ENCODE measurements around the gene CD33. TPM values are rescaled to one million over a fixed set of nuclear protein-coding genes. Genes with fewer than 3 reads are reported as not detected.
"Not testable (repeated sequence)": the region's sequence is repeated elsewhere in the genome, so short reads cannot be mapped to it uniquely, and the experiment has no call there.

The CD33 gene
- total RNA-seq: 1 to 10 TPM in 1 of 2 donors, not detected in 1; 1.2 TPM

- not testable (repeated sequence) for H3K4me1 Mint-ChIP-seq; H3K9me3 Mint-ChIP-seq; H3K27ac Mint-ChIP-seq; ATAC-seq (replicated peaks); H3K4me3 Mint-ChIP-seq; H3K36me3 Mint-ChIP-seq (ENCODE audit: low read depth)
- peaks cover 63% of the 10 kb centered on the region for H3K27me3 Mint-ChIP-seq
Observed at GRCh38 chr19:51224898-51225393, at the start of gene CD33. CD33 (plus strand) TSS chr19:51225080; CDS start chr19:51225119, 39 bp downstream.

GRCh38 chr19:51179256-51179655 lies 45.6 kb upstream of the CD33 start:
- Mint-ChIP-seq H3K4me1 (no peaks in the 10 kb centered on the region), H3K27me3 (peaks cover 6% of the 10 kb centered on the region), H3K27ac (no peak overlapping the region), H3K9me3 (no peaks in the 10 kb centered on the region), H3K4me3 (no peak overlapping the region), H3K36me3 (ENCODE audit: low read depth) (no peaks in the 10 kb centered on the region)
- no peak for ATAC-seq (replicated peaks)

- Mint-ChIP-seq H3K27ac (no peak overlapping the region), H3K4me1 (no peaks in the 10 kb centered on the region), H3K9me3 (no peaks in the 10 kb centered on the region), H3K36me3 (ENCODE audit: low read depth) (no peaks in the 10 kb centered on the region), H3K4me3 (no peak overlapping the region), H3K27me3 (peaks cover 13% of the 10 kb centered on the region)
- ATAC-seq (replicated peaks): no peak
Observed at GRCh38 chr19:51181377-51181912, 43.4 kb upstream of the CD33 start.

GRCh38 chr19:51181913-51182419 lies 42.9 kb upstream of the CD33 start:
- Mint-ChIP-seq H3K27me3 (peaks cover 13% of the 10 kb centered on the region), H3K4me3 (no peak overlapping the region), H3K36me3 (ENCODE audit: low read depth) (no peaks in the 10 kb centered on the region), H3K27ac (no peak overlapping the region), H3K4me1 (no peaks in the 10 kb centered on the region), H3K9me3 (no peaks in the 10 kb centered on the region)
- ATAC-seq (replicated peaks): no peak

GRCh38 chr19:51183629-51184028 lies 41.3 kb upstream of the CD33 start:
- H3K9me3 Mint-ChIP-seq: no peaks in the 10 kb centered on the region
- H3K27ac Mint-ChIP-seq: no peak overlapping the region
- H3K4me1 Mint-ChIP-seq: no peaks in the 10 kb centered on the region
- no peak overlapping the region for H3K4me3 Mint-ChIP-seq
- ATAC-seq (replicated peaks): no peak
- peaks cover 17% of the 10 kb centered on the region for H3K27me3 Mint-ChIP-seq
- H3K36me3 Mint-ChIP-seq (ENCODE audit: low read depth): no peaks in the 10 kb centered on the region

- Mint-ChIP-seq H3K4me3 (no peak overlapping the region), H3K27me3 (peaks cover 17% of the 10 kb centered on the region), H3K27ac (no peak overlapping the region), H3K36me3 (ENCODE audit: low read depth) (no peaks in the 10 kb centered on the region), H3K4me1 (no peaks in the 10 kb centered on the region), H3K9me3 (no peaks in the 10 kb centered on the region)
- ATAC-seq (replicated peaks): no peak
Observed at GRCh38 chr19:51185069-51185867, 39.6 kb upstream of the CD33 start.

- Mint-ChIP-seq H3K4me1 (no peaks in the 10 kb centered on the region), H3K27me3 (peaks cover 17% of the 10 kb centered on the region), H3K4me3 (no peak overlapping the region), H3K36me3 (ENCODE audit: low read depth) (no peaks in the 10 kb centered on the region), H3K9me3 (no peaks in the 10 kb centered on the region), H3K27ac (no peak overlapping the region)
- ATAC-seq (replicated peaks): no peak
Observed at GRCh38 chr19:51185868-51186215, 39.0 kb upstream of the CD33 start.

- no peak overlapping the region for H3K4me3 Mint-ChIP-seq
- no peak for ATAC-seq (replicated peaks)
- H3K9me3 Mint-ChIP-seq: no peaks in the 10 kb centered on the region
- H3K4me1 Mint-ChIP-seq: no peaks in the 10 kb centered on the region
- no peaks in the 10 kb centered on the region for H3K36me3 Mint-ChIP-seq (ENCODE audit: low read depth)
- peaks cover 17% of the 10 kb centered on the region for H3K27me3 Mint-ChIP-seq
- no peak overlapping the region for H3K27ac Mint-ChIP-seq
Observed at GRCh38 chr19:51186323-51186722, 38.6 kb upstream of the CD33 start.

- ATAC-seq (replicated peaks): no peak
- no peak overlapping the region for H3K27ac Mint-ChIP-seq
- H3K4me3 Mint-ChIP-seq: no peak overlapping the region
- H3K27me3 Mint-ChIP-seq: peaks cover 17% of the 10 kb centered on the region
- H3K9me3 Mint-ChIP-seq: no peaks in the 10 kb centered on the region
- H3K36me3 Mint-ChIP-seq (ENCODE audit: low read depth): no peaks in the 10 kb centered on the region
- no peaks in the 10 kb centered on the region for H3K4me1 Mint-ChIP-seq
Observed at GRCh38 chr19:51187395-51188226, 37.3 kb upstream of the CD33 start.

- Mint-ChIP-seq H3K9me3 (no peaks in the 10 kb centered on the region), H3K4me1 (no peaks in the 10 kb centered on the region), H3K27me3 (peaks cover 17% of the 10 kb centered on the region), H3K27ac (no peak overlapping the region), H3K36me3 (ENCODE audit: low read depth) (no peaks in the 10 kb centered on the region), H3K4me3 (no peak overlapping the region)
- ATAC-seq (replicated peaks): no peak
Observed at GRCh38 chr19:51188227-51188559, 36.7 kb upstream of the CD33 start.

GRCh38 chr19:51192689-51193088 lies 32.2 kb upstream of the CD33 start:
- H3K36me3 Mint-ChIP-seq (ENCODE audit: low read depth): no peaks in the 10 kb centered on the region
- no peaks in the 10 kb centered on the region for H3K9me3 Mint-ChIP-seq
- no peaks in the 10 kb centered on the region for H3K4me1 Mint-ChIP-seq
- no peak for ATAC-seq (replicated peaks)
- no peak overlapping the region for H3K27ac Mint-ChIP-seq
- no peak overlapping the region for H3K4me3 Mint-ChIP-seq
- H3K27me3 Mint-ChIP-seq: peaks cover 8% of the 10 kb centered on the region

GRCh38 chr19:51194527-51195315 lies 30.2 kb upstream of the CD33 start:
- H3K4me1 Mint-ChIP-seq: no peaks in the 10 kb centered on the region
- ATAC-seq (replicated peaks): peak; percentile 90
- H3K36me3 Mint-ChIP-seq (ENCODE audit: low read depth): no peaks in the 10 kb centered on the region
- peaks cover 4% of the 10 kb centered on the region for H3K27me3 Mint-ChIP-seq
- no peaks in the 10 kb centered on the region for H3K9me3 Mint-ChIP-seq
- no peak overlapping the region for H3K27ac Mint-ChIP-seq
- peak overlapping the region; percentile 42 for H3K4me3 Mint-ChIP-seq

GRCh38 chr19:51195316-51195586 lies 29.6 kb upstream of the CD33 start:
- Mint-ChIP-seq H3K27ac (no peak overlapping the region), H3K4me3 (peak overlapping the region; percentile 42), H3K9me3 (no peaks in the 10 kb centered on the region), H3K27me3 (peaks cover 7% of the 10 kb centered on the region), H3K4me1 (no peaks in the 10 kb centered on the region), H3K36me3 (ENCODE audit: low read depth) (no peaks in the 10 kb centered on the region)
- no peak for ATAC-seq (replicated peaks)

- ATAC-seq (replicated peaks): no peak
- peaks cover 11% of the 10 kb centered on the region for H3K27me3 Mint-ChIP-seq
- H3K36me3 Mint-ChIP-seq (ENCODE audit: low read depth): no peaks in the 10 kb centered on the region
- no peak overlapping the region for H3K4me3 Mint-ChIP-seq
- no peaks in the 10 kb centered on the region for H3K9me3 Mint-ChIP-seq
- no peak overlapping the region for H3K27ac Mint-ChIP-seq
- no peaks in the 10 kb centered on the region for H3K4me1 Mint-ChIP-seq
Observed at GRCh38 chr19:51195616-51196015, 29.3 kb upstream of the CD33 start.

All from activated T-helper 17 cell treated with anti-CD3 and anti-CD28 coated beads, Interleukin-2, amount 50 U/mL, for 72 hours (primary cell).